HEK293T (cell line): ENCODE measurements around the gene EPS8L2.

Experiments used
- BHLHE40 ChIP-seq: fragments of 450-650 bp; IDR thresholded peaks from 2 replicates; pipeline ENCODE4 v1.6.1; 2016; ENCODE audit warnings: mild to moderate bottlenecking, moderate library complexity, borderline replicate concordance
- TARDBP ChIP-seq: fragments of 450-650 bp; IDR thresholded peaks from 2 replicates; pipeline ENCODE4 v1.6.1; 2016

GRCh38 chr11:662689-663274 lies 43.2 kb upstream of the EPS8L2 start:
- TF ChIP-seq BHLHE40 = no peak
- TF ChIP-seq TARDBP = no peak
